Fibroblast of villous mesenchyme (primary cell): Measurements from ENCODE around the gene CCDC192. TPM values are rescaled to one million over a fixed set of nuclear protein-coding genes. Genes with fewer than 3 reads are reported as not detected.

Source experiments
- DNase-seq: peaks from one replicate; pipeline ENCODE4 v3.0.0-alpha.2; 2010; ENCODE audit warnings: low read depth
- H3K4me3 ChIP-seq: 2 replicates; pipeline ENCODE4 v1.5.1; 2011; ENCODE audit warnings: low read depth, mild to moderate bottlenecking, low read length
- CTCF ChIP-seq: IDR thresholded peaks from 2 replicates; pipeline ENCODE4 v1.5.1; 2012; ENCODE audit warnings: low read depth, mild to moderate bottlenecking, low read length; ENCODE audit not compliant: insufficient read depth
- total RNA-seq: library from RNA; depleted of rRNA; stranded (reverse); fragments of >200 nt; gene quantifications from 2 replicates; pipeline ENCODE4 v1.2.3, GENCODE V29; 2012

The CCDC192 gene
- total RNA-seq, 1 donor = not detected

GRCh38 chr5:127894461-127894860 lies 191.3 kb downstream of the CCDC192 start:
- no peak for TF ChIP-seq CTCF
- H3K4me3 ChIP-seq = no peak overlapping the region
- DNase-seq = no peak

GRCh38 chr5:127898551-127899213 lies 195.5 kb downstream of the CCDC192 start:
- peak; percentile 9 for DNase-seq
- no peak for TF ChIP-seq CTCF
- no peak overlapping the region for H3K4me3 ChIP-seq

GRCh38 chr5:127899214-127899610 lies 196.0 kb downstream of the CCDC192 start:
- TF ChIP-seq CTCF = no peak
- DNase-seq = no peak
- H3K4me3 ChIP-seq = no peak overlapping the region

- H3K4me3 ChIP-seq = no peak overlapping the region
- no peak for TF ChIP-seq CTCF
- no peak for DNase-seq
These were observed 203.5 kb downstream of the CCDC192 start for GRCh38 chr5:127906562-127907204.

GRCh38 chr5:127907907-127908306 lies 204.7 kb downstream of the CCDC192 start:
- no peak for TF ChIP-seq CTCF
- no peak overlapping the region for H3K4me3 ChIP-seq
- no peak for DNase-seq

- H3K4me3 ChIP-seq = no peak overlapping the region
- TF ChIP-seq CTCF = peak; percentile 73
- DNase-seq = peak; percentile 56
These were observed 205.9 kb downstream of the CCDC192 start for GRCh38 chr5:127909066-127909465.

- DNase-seq = no peak
- no peak for TF ChIP-seq CTCF
- H3K4me3 ChIP-seq = no peak overlapping the region
These were observed 206.6 kb downstream of the CCDC192 start for GRCh38 chr5:127909821-127910220.
